Midbrain (tissue), 1 donor: ENCODE measurements around the gene SCGB1D2.
"Not testable (repeated sequence)": the region's sequence is repeated elsewhere in the genome, so short reads cannot be mapped to it uniquely, and the experiment has no call there.

Experiments used
- DNase-seq: peaks from one replicate; lab custom pipeline; 2025; lab: John Stamatoyannopoulos, UW

The SCGB1D2 gene, protein sequence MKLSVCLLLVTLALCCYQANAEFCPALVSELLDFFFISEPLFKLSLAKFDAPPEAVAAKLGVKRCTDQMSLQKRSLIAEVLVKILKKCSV

DNA sequence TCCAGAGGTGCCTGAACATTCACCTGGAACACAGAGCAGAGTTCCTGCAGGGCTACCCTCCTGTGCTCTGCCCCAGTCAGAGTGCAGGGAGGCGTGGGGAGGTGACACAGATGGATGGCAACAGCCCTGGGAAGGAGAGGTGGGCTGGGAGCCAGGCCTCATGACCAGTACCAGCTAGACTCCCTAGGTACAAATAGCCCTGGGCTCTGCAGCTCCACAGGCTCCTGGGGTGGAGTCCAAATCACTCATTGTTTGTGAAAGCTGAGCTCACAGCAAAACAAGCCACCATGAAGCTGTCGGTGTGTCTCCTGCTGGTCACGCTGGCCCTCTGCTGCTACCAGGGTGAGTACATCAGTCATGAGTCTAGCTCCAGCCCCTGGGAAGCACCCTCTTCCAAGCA lies at the start of gene SCGB1D2:
SCGB1D2 (plus strand) TSS at position 219 of the 400 bp plus-strand sequence; CDS start at position 288, 69 bp downstream.
- peak; percentile 37 for DNase-seq

DNA sequence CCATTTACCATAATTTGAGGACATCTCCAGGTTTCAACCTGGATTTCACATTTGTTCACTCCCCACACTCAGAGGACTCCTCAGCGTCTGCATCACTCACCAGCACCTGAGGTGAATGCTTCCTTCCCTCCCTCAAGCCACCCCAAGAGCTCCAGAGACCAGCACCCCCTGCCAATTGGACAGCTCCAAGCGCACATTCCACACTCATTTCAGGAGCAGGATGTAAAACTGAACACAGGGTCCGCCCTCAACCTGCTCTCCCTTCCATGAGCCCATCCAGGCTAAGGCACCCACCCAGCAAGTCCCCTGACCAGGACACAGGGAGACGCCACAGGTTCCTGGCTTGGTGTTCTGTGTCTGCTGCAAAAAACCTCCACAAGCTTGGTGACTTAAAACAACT lies 48.1 kb upstream of the SCGB1D2 start:
- DNase-seq: no peak

DNA sequence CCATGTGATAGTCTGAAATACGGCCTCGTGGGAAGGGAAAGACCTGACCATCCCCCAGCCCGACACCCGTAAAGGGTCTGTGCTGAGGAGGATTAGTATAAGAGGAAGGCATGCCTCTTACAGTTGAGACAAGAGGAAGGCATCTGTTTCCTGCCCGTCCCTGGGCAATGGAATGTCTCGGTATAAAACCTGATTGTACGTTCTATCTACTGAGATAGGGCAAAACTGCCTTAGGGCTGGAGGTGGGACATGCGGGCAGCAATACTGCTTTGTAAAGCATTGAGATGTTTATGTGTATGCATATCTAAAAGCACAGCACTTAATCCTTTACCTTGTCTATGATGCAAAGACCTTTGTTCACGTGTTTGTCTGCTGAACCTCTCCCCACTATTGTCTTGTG lies 47.0 kb upstream of the SCGB1D2 start:
- DNase-seq: not testable (repeated sequence)

DNA sequence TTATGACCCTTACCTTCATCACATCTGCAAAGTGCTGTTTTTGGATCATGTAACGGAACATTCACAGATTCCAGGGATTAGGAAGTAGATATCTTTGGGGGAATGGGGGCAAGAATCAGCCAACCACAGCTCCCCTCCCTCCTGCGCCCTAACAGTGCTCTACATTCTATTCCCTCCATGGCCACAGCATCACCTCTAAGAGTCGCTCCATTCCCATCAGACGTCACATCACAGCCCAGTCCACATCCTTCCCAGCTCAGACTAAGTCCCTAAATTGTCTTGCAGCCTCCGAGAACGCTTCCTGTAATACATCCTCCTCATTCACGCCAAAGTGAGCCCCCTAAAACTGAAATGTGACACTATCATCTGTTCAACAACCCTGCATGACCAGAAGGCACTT lies 46.1 kb upstream of the SCGB1D2 start:
- DNase-seq: no peak

DNA sequence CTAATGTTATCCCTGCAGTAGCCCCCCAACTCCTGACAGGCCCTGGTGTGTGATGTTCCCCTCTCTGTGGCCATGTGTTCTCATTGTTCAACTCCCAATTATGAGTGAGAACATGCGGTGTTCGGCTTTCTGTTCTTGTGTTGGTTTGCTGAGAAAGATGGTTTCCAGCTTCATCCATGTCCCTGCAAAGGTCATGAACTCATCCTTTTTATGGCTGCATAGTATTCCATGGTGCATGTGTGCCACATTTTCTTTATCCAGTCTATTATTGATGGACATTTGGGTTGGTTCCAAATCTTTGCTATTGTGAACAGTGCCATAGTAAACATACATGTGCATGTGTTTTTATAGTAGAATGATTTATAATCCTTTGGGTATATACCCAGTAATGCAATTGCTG lies 44.6 kb upstream of the SCGB1D2 start:
- not testable (repeated sequence) for DNase-seq

DNA sequence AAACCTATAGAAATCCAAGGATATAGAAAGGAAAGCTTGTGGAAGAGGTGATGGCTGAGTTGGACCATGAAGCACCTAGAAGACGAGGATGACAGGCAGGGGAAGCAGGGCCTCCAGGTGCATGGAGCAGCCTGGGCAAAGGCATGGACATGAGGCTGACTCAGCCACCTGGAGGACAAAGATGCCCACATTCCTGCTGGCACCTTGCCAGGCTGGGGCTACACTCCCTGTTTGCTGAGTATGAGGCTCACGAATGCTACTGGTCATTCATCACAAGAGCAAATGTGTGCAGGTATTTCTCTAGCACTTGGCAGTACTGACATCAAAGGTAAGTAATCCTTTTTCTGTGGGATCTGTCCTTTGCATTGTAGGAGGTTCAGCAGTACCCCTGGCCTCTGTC lies 40.7 kb upstream of the SCGB1D2 start:
- no peak for DNase-seq

DNA sequence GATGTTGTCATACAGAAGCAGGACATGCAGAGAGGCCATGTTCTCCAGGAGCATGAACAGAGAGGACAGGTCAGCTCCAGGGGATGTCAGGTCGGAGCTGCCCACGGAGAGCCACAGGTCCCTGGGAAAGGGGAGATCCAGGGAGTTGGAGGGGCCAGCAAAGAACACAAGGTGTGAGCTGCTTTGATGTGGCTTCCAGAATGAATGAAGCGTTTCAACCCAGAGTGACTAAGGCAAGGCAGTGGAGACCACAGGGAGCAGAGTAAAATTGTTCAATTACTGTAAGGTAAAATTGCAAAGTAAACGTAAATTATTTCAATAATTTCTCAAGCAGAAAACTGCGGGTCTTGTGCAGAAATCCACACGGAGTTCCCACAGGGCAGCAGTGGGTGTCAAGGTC lies 39.1 kb upstream of the SCGB1D2 start:
- no peak for DNase-seq

DNA sequence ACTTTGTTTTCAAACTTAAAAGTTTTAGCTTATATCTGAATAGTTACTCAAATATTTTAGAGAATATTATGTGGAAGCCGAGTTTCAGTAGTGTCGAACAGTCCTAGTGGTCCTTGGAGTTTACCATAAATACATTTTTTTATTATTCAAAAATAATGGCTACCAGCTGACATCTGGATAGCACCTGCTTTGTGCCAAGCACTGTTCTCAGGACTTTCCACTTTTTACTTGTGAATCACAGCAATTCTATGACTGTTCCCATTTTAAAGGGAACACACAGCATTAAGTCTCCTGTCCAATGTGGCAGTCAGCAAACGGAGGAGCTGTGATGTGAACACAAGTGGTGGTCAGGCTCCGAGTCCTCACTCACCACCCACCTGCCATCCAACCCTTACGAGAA lies 37.6 kb upstream of the SCGB1D2 start:
- DNase-seq: no peak

DNA sequence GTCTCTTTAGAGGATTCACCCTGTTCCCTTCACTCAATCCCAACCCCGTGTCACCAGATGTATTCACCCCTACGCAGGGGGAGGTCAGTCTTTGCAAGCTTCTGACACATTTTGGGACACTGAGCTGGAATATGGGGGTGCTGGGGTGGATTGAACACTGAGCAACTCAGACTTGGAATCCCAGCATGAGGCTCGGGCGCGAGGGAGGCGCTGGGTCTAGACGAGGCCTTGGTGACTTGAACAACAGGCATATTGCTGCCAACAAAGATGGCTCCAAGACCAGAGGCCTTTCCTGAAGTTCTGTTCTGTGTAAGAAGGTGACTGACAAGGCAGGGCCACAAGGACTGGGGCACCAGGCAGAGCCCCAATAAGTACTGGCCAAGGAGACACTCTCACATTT lies 36.6 kb upstream of the SCGB1D2 start:
- no peak for DNase-seq

DNA sequence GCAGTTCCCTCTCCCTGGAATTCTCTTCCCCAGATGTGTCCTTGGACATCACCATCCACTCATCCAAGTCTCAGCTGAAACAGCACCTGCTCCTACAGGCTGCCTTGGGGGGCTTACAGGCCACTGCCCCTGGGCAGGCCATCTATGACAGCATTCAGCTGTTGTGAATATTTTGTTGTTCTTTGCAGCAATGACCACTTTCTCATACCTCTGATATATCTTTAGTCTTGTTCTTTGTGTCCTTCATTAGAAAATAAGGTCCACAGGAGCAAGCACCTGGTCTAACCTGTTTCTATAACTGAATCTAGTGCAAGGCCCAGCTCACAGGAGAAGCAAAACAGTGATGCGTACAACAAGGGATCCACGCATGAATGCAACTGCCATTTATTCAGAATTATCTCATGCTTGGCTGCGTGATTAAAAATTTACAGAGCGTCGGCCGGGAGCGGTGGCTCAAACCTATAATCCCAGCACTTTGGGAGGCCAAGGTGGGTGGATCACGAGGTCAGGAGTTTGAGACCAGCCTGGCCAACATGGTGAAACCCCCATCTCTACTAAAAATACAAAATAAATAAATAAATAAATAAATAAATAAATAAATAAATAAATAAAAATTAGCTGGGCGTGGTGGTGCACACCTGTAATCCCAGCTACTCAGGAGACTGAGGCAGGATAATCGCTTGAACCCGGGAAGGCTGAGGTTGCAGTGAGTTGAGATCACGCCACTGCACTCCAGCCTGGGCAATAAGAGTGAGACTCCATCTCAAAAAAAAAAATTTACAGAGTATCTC lies 35.6 kb upstream of the SCGB1D2 start:
- DNase-seq: not testable (repeated sequence)

DNA sequence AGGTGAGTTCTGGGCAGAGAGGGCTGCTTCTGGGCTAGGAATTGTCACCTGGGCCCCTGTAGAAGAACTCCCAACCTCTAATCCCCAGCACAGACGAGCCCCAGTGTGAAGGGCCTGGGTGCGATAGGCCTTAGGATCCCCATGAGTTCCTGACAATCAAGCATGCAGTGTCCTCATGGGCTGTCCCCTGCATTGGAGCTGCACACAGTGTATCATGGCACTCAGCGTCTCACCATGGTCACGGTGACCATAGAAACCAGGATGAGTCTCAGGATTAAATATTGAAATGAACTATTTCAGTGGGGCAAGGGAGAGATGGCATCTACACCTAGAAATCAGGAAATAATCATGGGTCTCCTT lies 33.3 kb upstream of the SCGB1D2 start:
- no peak for DNase-seq

DNA sequence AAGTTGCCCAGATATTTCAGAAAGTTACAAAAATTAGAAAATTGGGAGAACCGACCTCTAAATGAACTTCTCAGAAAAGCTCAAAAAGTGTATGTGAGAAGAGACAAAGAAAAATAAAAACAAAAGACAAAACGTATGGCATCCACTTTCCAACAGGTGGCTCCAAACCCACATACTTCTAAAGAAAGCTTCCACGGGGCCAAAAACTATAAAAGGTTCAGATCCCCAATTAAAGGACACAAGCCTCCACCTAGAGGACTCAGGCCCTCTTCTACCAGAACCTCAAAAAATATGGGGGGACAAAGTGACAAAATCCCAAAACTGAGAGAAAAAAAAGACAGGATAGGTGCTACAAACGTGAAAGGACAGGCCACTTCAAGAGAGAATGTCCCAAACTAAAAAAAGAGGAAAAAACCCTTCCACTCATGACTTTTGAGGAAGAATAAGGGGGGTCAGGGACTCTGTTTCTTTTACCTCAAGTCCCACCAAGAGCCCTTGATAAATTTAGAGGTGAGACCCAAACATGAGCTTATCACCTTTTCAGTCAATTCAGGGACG lies 24.8 kb upstream of the SCGB1D2 start:
- DNase-seq: no peak

DNA sequence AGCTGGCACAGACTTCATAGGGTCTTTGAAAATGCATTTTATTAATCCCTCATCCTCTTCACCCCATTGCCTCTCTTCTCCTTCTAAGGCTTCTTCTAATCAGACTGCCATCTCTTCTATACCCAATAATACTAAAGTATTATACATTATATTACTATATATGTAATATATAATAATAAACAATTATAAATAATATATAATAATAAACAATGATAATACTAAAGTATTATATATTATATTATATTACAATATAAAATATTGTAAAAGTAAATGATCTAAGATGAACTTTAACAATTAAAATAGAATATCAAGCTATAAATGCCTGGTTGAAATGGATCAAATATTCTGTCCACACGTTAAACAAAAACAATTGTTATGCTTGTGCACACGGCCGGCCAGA lies 20.5 kb upstream of the SCGB1D2 start:
- no peak for DNase-seq

DNA sequence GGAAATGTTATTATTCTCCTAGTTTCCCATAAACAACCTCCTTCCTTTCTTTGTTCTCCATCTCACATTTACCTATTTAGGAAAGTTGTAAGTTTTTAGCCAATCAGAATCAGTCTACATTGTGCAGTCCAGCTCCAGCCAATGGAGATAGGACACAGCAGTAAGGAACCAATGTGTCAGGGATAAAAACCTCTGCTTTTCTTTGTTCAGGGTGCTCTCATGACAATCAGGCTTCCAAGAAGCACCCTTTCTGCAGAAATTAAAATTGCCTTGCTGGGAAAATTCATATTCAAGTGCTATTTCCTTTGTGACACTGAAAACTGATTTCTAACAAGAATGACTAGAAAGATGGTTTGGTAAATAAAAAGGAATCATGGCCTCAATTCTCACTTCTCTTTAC lies 18.9 kb upstream of the SCGB1D2 start:
- DNase-seq: no peak

DNA sequence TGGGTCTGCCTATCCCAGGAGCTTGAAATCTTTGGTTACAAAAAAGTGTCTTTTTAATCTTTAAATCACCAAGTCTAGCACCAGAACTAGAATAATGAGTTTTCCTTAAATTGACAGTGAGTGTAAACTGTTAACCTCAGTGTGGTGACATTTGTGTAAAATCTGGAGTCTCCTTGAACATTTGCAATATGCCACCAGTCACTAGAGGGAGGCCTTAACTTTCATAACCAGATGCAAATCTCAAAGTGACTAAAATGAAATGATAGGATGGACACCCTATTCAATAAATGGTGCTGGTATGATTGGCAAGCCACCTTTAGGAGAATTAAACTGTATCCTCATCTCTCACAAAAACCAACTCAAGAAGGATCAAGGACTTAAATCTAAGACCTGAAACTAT lies 8.3 kb upstream of the SCGB1D2 start:
- DNase-seq: no peak

DNA sequence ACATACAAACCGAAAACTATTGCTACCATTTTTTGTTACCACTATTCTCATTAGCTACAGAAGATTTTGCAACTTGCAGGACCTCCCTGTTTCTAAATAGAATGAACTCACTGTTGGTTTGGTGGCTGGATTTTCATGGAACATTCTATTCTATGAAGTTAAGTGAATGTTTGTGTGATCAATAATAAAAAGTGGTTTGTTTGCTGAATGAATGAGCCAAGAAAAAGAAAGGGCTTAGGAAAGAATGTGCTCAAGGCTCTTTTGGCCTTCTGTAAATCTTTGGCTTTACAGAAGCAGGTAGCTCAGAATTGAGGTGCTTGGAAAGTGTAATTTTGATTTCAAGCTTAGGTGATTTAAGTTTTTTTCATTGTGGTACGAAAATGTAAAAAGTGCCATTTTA lies 5.9 kb upstream of the SCGB1D2 start:
- no peak for DNase-seq

DNA sequence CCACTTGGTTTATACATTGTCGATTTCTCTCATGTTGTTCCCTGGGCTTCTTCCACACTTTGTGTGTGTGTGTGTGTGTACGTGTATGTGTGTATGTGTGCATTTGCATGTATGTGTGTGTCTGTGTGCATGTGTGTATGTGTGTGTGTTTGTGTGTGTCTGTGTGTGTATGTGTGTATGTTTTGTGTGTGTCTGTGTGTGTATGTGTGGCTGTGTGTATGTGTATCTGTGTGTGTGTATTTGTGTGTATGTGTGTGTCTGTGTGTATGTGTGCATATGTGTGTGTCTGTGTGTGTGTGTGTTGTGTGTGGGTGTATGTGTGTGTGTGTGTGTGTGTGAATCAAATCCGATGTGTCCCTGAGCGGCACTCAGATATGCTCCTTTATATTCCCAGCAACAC lies 4.5 kb upstream of the SCGB1D2 start:
- DNase-seq: no peak

DNA sequence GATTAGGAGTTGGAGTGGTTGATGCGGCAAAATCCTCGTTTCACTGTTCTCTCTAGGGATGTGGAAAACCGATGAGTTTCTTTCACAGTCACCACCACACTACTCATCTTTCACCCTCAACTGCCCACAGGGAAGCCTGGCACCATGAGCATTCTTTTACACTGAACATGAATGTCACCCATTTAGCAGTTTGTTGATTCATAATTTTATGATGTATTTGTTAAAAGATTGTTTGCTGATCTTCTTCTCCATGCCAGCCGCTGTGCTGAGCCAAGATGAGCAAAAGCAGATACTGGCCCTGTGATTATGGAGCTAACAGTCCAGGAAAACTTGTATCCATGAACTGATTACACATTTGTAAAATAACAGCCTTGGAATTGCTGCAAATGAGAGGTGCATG lies 3.9 kb upstream of the SCGB1D2 start:
- DNase-seq: no peak

DNA sequence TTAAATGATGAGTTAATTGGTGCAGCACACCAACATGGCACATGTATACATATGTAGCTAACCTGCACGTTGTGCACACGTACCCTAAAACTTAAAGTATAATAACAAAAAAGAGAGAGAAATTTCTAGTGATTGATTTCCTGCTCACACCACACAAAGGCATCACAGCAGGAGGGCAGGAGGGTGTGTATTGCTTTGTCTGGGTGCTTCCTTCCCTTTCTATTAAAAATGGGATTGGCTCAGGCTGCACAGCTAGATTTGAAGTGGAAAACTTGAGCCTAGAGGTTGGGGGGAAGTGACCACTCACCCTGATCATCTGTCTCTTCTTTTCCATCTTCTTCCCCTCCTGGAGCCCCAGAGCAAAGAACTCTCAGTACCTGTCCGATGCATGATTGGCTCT lies 944 bp upstream of the SCGB1D2 start:
- DNase-seq: no peak

DNA sequence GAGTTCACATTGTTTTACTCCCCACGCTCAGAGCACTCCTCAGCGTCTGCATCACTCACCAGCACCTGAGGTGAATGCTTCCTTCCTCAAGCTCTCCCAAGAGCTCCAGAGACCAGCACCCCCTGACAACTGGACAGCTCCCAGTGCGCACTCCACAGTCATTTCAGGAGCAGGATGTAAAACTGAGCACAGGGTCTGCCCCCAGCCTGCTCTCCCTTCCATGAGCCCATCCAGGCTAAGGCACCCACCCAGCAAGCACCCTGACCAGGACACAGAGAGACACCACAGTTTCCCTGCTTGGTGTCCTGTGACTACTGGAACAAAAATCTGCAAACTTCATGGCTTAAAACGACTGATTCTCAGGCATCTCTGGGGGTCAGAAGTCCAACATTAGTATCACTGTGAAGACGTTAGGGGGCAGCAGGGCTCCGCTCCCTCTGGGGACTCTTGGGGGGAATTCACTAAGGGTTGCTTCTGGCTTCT lies 3.3 kb downstream of the SCGB1D2 start:
- no peak for DNase-seq

DNA sequence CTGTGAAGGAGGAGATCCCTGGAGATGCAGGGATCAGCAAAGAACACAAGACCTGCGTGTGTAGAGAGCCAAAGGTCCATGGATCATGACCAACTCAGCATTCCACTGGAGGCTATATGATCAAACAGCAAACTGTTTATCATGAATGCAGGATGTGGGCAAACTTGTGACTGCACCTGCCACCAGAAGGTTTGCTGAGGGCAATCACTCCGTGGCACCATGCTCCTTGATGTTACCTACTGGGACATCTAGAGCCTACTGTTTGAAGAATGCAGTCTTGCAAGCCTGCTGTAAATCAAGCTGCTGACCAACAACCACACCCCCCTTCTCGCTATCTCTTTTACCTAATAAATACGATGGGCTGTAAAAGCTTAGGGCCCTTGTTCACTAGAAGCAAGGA lies 9.7 kb downstream of the SCGB1D2 start:
- no peak for DNase-seq

DNA sequence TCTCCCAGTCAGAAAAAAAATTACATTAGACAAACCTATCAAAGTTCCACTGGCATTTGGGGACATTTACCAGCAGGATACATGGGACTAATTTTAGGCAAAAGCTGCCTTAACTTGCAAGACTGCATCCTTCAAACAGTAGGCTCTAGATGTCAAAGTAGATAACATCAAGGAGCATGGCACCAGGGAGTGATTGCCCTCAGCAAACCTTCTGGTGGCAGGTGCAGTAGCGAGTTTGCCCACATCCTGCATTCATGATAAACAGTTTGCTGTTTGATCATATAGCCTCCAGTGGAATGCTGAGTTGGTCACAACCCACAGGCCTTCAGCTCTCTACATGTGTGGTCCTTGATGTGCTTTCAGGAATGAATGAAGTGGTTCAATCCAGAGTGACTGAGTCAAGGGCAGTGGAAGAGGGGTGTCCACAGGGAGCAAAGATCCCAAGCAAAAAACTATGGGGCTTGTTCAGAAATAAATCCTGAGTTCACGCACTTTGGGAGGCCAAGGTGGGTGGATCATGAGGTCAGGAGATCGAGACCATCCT lies 12.0 kb downstream of the SCGB1D2 start:
- no peak for DNase-seq

DNA sequence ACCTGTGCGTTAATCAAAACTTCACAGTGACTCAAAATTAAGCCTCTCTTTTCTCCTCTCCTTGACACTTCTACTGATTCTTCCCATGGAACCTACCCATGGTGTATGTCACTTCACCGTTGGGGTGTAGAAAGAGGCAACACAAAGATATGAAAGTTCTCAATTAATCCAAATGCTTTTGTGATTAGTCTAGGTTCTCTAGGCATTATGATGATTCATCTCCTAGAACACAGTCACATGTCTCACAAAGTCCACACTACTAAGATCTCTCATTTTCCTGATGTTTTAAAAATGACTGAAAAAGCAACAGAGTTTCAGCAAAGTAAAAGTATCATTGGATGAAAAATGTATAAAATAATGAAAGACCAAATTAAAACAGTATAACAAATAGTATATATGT lies 14.2 kb downstream of the SCGB1D2 start:
- no peak for DNase-seq
